Left renal pelvis (tissue), 4 donors: Measurements from ENCODE around the gene EXOC2. TPM values are rescaled to one million over a fixed set of nuclear protein-coding genes. Genes with fewer than 3 reads are reported as not detected.

Experiments
- DNase-seq, 4 donors: peaks; one replicate each; pipeline ENCODE4 v3.0.0-alpha.2; 2013; ENCODE audit warnings: low read depth in 4 of 4, low spot score in 3 of 4
- polyA plus RNA-seq, 4 donors: library from polyadenylated mRNA; unstranded; fragments of 120-200 nt; gene quantifications; one replicate each; pipeline ENCODE4 v1.2.1, GENCODE V29; 2013; ENCODE audit not compliant: insufficient read length in 4 of 4

Gene EXOC2
- polyA plus RNA-seq, 4 donors = 16.3 to 25.7 (median 23.6) TPM

DNA sequence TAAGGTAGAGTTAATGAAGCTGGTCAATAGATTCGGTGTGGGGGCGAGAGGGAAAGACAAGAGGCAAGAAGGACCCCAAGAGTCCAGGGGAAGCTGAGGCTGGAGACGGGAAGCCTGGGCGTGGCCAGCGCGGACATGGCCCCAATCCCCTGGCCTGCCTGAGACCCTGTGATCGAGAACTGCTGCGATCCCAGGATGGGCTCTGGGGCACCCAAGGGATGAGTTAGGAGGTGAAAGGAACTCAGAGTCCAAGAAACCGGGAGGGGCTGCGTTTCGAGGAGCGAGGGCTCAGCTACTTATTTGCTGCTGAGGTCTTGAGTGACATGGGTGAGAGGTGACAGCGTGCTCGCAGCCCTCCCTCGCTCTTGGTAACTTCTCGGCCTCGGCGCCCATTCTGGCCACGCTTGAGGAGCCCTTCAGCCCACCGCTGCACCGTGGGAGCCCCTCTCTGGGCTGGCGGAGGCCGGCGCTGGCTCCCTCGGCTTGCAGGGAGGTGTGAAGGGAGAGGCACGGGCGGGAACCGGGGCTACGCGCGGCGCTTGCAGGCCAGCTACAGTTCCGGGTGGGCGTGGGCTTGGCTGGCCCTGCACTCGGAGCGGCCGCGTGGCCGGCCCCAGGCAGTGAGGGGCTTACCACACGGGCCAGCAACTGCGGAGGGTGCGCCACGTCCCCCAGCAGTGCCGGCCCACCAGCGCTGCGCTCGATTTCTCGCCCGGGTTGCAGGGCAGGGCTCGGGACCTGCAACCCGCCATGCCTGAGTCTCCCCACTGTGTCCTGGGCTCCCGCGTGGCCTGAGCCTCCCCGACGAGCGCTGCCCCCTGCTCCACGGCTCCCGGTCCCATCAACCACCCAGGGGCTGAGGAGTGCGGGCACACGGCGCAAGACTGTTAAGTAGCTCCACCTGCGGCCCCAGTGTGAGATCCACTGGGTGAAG, 243.2 kb downstream of the EXOC2 start:
- DNase-seq = no peak

DNA sequence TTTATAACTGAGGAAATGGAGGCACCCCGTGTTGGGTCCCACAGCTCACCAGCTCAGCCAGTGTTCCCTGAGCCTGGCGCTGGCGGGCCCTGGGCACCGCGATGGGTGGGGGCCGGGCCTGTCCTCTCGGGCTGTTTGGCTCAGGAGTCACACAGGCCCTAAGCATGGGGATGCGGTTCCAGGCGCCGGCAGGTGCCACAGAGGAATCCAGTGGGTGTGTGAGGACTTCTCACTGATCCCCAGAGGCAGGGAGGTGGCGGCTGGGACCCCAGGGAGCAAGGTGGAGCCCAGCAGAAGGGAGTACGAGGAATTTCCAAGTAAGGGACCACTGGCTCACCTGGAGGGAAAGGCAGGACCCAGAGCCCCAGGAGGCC, 243.9 kb downstream of the EXOC2 start:
- DNase-seq = no peak

GRCh38 chr6:448296-449056, 244.5 kb downstream of the EXOC2 start:
- DNase-seq = no peak

GRCh38 chr6:447381-448165, 245.4 kb downstream of the EXOC2 start:
- no peak for DNase-seq

DNA sequence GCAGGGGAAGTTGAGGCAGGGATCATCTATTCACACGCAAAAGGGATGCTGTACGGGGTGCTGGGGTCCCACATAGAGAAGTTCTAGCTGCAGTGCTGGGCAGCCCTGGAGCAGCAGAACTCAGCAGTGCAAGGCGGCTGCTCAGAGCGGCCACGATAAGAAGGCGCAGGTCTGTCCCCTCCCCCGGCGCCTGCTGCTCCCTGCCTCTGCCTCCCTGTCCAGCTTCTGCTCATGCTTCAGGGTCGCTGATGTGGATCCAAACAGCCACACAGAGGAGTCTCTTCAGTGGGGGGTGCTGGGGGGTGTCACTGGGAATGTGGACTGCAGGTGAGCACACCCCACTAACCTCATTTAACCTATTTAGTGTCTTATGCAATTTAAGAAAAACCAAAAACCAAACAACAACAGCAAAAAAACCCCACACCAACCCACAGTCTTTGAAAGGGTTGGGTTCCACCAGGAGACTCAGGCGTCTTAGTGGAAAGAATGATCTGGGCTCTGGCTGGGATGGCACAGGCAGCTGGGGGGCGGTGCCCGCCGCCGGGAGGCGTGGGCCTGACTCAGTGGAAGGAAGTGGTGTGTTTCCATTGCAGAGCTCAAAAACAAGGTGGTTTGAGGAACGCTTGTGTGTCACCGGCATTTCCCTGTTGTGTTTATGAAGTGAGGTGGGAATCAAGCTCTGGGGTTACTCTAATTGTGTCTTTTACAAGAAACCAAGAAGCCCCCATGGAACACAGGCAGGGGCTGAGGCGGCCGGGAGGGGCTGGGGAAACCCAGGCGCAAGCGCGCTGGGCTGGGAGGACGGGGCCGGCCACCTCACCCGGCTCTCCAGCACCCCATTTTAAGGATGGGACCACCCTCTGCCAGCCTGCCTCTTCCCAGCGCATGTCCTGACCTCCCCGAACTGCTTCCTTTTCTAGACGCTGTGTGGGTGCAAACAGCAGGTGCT, 246.2 kb downstream of the EXOC2 start:
- no peak for DNase-seq

DNA sequence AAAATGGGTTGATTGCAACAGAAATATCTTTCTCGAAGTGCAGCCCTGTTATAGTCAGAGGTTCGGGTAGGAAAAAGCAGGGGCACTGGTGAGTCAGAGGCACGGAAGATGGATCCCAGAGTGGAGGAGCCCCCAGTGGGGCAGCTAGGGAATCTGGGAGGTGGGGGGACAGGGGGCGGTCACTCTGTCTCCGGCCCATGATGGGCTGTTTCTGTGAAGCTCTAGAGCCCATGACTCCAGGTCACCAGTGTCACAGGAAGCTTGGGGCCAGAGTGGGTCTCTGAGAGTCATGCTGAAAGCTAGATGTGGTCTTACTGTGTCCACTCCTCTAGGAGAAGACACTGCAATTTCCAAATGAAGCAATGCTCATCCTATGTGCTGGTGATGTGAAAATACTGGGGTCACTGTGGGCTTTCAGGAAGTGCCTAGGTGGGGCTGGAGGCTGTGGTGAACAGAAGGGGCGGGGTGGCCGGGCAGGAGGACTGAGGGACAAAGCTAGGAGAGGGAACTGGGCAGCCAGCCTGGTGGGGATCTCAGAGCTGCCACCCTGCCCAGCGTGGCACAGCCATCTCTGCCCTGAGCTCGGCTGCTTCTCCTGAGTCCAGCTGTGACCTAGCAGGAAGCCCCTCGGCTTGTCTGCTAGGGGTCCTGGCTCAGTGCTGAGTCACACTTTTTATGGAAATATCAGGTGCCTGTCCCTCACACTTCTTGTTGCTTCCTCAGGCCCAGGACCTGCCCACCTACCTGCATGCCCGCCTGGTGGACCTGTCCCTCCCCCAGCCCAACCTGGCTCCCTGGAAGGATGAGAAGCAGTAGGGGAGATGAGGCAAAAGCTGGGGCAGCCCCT, 247.1 kb downstream of the EXOC2 start:
- no peak for DNase-seq

GRCh38 chr6:444653-445275, 248.2 kb downstream of the EXOC2 start:
- DNase-seq = no peak

GRCh38 chr6:443621-444159, 249.2 kb downstream of the EXOC2 start:
- no peak for DNase-seq

DNA sequence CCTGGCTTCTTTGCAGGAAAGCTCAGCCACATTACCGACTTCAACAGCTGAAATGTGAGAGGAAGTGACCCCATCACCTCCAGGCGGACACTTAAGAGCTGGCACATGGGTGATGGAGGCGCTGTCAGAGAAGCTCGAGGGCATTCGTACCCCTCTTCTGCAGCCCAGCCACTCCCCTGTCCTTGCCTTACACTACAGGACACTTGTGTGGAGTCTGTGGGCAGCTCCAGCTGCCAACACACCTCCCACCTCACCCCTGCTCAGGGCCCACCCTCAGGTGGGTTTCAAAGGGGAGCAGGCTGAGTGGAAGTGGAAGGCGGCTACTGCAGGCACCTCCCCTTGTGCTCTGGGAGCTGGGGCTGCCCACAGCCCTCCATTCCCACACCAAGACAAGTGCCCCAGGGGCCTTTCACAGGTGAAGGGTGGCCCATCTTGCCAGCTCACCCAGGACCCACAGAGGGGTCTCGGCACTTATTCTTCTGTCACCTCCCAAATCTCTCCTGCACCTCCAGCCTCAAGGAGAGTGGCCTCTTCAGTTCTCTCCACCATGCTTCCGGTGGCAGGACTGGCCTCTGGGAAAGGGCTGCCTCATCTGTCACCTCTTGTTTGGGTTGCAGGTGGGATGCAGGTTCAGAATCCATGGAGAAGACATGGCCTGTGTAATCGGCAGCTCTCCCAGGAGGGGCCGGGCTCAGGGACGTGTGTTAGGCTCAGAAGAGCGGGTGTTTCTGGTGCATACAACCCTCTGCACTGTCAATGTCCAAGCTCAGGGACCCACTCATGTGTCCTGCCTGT, 251.6 kb downstream of the EXOC2 start:
- no peak for DNase-seq

DNA sequence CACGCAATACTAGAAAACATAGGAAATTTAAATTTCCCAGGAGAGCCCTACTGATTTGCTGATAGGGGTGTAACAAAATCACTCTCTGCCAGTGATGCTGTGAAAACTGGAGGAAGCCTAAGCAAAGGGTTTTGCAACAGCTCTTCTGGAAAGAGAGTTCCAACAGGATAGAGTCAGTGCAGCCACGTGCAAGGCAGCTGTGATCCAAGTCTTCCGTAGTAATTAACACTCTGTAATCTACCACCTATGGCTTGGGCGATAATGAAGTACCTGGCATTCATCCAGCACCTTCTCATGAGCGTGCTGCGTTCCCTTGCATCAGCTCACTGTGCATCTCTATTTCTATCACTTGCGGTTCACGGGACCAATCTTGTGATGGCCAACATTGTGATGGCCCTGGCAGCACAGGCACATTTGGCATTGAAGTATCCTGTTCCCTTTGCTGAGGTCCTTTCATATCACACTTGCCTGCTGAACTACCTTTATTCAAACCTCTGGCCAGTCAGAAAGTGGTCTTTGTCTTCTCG, 253.2 kb downstream of the EXOC2 start:
- no peak for DNase-seq

DNA sequence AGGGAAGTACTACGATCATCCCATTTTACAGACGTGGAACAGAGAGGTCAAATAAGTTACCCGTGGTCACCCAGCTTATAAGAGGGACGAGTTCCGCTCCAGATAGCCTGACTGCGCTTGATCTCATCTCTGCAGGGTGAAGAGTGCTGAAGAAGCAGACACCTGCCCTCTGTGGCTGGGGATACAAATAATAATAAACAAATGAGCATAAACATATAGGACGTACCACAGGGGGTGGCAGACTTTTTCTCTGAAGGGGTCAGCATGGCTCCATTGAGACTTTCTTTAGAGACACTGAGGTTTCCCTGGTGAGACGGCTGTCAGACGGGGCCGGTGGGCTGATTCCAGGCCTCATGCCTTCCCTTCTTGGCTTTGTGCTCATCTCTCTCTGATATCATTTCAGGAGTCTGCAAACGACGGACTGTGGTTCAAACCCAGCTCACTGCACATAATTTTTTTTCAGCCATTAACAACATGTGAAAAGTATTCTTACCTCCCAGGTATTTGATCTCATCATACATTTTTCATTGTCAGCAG, 254.2 kb downstream of the EXOC2 start:
- DNase-seq = no peak

DNA sequence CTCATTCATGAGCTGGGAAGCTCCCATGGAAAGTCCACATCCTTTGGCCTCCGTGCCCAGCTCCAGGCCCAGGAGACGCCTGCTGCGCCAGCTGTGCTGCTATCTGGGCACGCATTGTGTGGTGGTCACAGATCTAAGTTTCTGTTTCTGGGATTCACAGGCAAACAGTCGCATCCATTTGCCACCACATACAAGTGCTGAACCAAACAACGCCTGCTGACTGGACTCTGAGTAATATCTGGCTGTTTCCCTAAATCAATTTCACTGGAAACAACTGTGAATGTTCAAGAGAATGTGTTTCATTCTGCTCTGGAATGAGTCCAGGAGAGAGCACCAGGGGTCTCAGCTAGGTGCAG, 255.9 kb downstream of the EXOC2 start:
- DNase-seq = no peak

DNA sequence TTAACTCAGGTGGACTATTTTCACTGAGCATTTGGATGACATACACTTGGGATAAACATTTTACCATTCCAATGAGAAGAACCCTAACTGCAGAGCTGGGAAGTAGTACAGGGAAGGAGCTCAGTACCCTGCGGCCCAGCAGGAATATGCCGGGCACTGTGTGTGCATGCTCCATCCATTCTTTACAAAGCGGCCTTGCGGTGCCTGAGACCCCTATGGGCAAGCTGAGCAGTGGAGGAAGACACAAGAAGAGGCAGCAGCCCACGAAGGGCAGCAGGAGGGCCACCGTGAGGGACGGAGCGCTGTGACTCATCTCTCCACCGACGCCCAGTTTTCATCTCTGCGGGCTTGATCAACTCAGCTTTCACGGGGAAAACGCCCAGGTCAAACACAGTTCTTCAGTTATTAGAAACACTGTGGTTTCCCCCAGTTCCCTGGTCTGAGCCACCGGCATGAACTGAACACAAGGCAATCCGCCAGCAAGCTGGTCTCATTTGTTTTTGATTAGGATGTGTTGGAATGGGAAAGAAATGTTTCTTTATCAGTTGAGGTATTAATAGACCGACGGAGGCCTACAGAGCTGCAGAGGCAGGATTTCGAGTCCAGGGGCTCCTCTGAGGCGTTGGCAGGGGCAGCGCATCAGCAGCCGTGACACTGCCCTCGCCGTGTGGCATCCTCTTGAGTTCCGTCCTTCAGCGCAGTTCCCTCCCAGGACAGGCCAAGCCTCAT, 256.5 kb downstream of the EXOC2 start:
- no peak for DNase-seq

DNA sequence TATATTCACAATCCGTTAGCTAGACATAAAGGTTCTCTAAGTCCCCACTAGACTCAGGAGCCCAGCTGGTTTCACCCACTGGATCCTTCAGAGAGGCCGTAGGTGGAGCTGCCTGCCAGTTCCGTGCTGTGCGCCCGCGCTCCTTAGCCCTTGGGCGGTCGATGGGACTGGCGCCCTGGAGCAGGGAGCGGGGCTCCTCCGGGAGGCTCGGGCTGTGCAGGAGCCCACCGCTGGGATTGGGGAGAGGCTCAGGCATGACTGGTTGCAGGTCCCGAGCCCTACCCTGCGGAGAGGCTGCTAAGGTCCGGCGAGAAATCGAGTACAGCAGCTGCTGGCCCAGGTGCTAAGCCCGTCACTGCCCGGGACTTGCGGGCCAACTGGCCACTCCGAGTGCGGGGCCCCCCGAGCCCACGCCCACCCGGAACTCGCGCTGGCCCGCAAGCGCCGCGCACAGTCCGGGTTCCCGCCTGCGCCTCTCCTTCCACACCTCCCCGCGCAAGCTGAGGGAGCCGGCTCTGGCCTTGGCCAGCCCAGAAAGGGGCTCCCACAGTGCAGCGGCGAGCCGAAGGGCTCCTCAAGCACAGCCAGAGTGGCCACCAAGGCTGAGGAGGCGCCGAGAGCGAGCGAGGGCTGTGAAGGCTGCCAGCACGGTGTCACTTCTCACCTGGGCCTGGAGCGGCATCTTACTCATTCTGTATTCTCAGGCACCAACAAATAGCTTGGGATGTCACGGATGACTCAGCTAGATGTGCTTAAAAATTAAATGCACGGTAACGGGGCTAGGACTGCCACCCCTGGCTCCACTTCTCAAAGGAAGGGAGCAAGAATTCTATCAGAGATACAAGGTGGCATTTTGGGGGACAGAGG, 257.3 kb downstream of the EXOC2 start:
- no peak for DNase-seq
